ENCODE data around the gene NET1. TPM values are rescaled to one million over a fixed set of nuclear protein-coding genes. Genes with fewer than 3 reads are reported as not detected.

The NET1 gene
- polyA plus RNA-seq, 1 of the 3 experiments (the other 2 are of a cell fraction), result 4.7 TPM

- H3K9me2 ChIP-seq, result no peaks in the 10 kb centered on the region
- no peaks in the 10 kb centered on the region for H4K20me1 ChIP-seq (ENCODE audit: insufficient read depth)
- peaks cover 0 to 8% of the 10 kb centered on the region in 2 experiments; a peak in 1 of 4 replicates for H3K4me1 ChIP-seq (ENCODE audit: control insufficient read depth in 1 of 2, insufficient read depth in 2 of 2, low read depth in 1 of 2, low read length in 1 of 2)
- no peaks in the 10 kb centered on the region for H3K27me3 ChIP-seq (ENCODE audit: insufficient read depth)
- no peak overlapping the region for H3K4me3 ChIP-seq (ENCODE audit: low read depth in 2 of 2, low read length in 1 of 2)
- no peaks in the 10 kb centered on the region for H3K79me2 ChIP-seq (ENCODE audit: insufficient read depth)
- ChIA-PET CTCF (interaction anchor here (5.3 kb wide), 1 partner anchor 157 kb away, joined by 34 read pairs; no protein-coding TSS in a partner anchor), POLR2A (no interaction called here)
- H2AFZ ChIP-seq (ENCODE audit: low read depth), result no peak overlapping the region
- TF ChIP-seq GABPA (IDR thresholded peaks at IDR 0.05; ENCODE audit: low read depth) (no peak), SMC3 (IDR thresholded peaks at IDR 0.05; ENCODE audit: low read depth, low read length) (no peak), EP300 (IDR thresholded peaks at IDR 0.05; ENCODE audit: borderline replicate concordance in 1 of 2, low read depth in 1 of 2, low read length in 1 of 2) (no peak), SIN3A (IDR thresholded peaks at IDR 0.05; ENCODE audit: borderline replicate concordance, low read depth, low read length) (no peak), PBX3 (IDR thresholded peaks at IDR 0.05) (no peak), TAF1 (IDR thresholded peaks at IDR 0.05; ENCODE audit: borderline replicate concordance, low read depth, low read length) (no peak), EZH2phosphoT487 (IDR thresholded peaks at IDR 0.05; ENCODE audit: borderline replicate concordance, low read depth) (no peak), RCOR1 (IDR thresholded peaks at IDR 0.05; ENCODE audit: low read length) (no peak), REST (IDR thresholded peaks at IDR 0.05; ENCODE audit: low read depth, low read length) (no peak), RXRA (IDR thresholded peaks at IDR 0.05; ENCODE audit: borderline replicate concordance, low read depth) (no peak), TCF12 (IDR thresholded peaks at IDR 0.05) (no peak), FOSL2 (IDR thresholded peaks at IDR 0.05; ENCODE audit: borderline replicate concordance, low read depth) (no peak), JUND (IDR thresholded peaks at IDR 0.05) (no peak), FOXJ3 (CRISPR knock-in tag; IDR thresholded peaks at IDR 0.05) (no peak)
- TF ChIP-seq, protein P1, sequence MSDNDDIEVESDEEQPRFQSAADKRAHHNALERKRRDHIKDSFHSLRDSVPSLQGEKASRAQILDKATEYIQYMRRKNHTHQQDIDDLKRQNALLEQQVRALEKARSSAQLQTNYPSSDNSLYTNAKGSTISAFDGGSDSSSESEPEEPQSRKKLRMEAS (IDR thresholded peaks at IDR 0.05; ENCODE audit: low read depth), result no peak
- TF ChIP-seq, protein P2, sequence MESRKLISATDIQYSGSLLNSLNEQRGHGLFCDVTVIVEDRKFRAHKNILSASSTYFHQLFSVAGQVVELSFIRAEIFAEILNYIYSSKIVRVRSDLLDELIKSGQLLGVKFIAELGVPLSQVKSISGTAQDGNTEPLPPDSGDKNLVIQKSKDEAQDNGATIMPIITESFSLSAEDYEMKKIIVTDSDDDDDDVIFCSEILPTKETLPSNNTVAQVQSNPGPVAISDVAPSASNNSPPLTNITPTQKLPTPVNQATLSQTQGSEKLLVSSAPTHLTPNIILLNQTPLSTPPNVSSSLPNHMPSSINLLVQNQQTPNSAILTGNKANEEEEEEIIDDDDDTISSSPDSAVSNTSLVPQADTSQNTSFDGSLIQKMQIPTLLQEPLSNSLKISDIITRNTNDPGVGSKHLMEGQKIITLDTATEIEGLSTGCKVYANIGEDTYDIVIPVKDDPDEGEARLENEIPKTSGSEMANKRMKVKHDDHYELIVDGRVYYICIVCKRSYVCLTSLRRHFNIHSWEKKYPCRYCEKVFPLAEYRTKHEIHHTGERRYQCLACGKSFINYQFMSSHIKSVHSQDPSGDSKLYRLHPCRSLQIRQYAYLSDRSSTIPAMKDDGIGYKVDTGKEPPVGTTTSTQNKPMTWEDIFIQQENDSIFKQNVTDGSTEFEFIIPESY (IDR thresholded peaks at IDR 0.05; ENCODE audit: borderline replicate concordance, low read depth), result no peak
- WGBS (ENCODE audit: low lambda C conversion rate), result 87% methylated on average over 10 of the region's 12 CpGs
- H3K27ac ChIP-seq (ENCODE audit: low read depth in 2 of 2, low read length in 1 of 2), result no peak overlapping the region
- no peaks in the 10 kb centered on the region for H3K36me3 ChIP-seq (replicated peaks in 1 of 2; ENCODE audit: control insufficient read depth in 1 of 2, insufficient read depth in 2 of 2, low read length in 1 of 2)
- H3K9ac ChIP-seq, result no peak overlapping the region
- H3K4me2 ChIP-seq, result no peak overlapping the region
- H3K9me3 ChIP-seq, result no peaks in the 10 kb centered on the region
- no peaks in the 10 kb centered on the region for H3F3A ChIP-seq (replicated peaks; ENCODE audit: insufficient read depth)
- DNase-seq, result no peak
Measured at GRCh38 chr10:5465976-5466450, 53.7 kb downstream of the NET1 start.
